ENCODE data around the gene ZNF740. TPM values are rescaled to one million over a fixed set of nuclear protein-coding genes. Genes with fewer than 3 reads are reported as not detected.

Gene ZNF740
- total and polyA plus RNA-seq, 2 donors from 2014 or later: 11.1 to 58.3 TPM

DNA sequence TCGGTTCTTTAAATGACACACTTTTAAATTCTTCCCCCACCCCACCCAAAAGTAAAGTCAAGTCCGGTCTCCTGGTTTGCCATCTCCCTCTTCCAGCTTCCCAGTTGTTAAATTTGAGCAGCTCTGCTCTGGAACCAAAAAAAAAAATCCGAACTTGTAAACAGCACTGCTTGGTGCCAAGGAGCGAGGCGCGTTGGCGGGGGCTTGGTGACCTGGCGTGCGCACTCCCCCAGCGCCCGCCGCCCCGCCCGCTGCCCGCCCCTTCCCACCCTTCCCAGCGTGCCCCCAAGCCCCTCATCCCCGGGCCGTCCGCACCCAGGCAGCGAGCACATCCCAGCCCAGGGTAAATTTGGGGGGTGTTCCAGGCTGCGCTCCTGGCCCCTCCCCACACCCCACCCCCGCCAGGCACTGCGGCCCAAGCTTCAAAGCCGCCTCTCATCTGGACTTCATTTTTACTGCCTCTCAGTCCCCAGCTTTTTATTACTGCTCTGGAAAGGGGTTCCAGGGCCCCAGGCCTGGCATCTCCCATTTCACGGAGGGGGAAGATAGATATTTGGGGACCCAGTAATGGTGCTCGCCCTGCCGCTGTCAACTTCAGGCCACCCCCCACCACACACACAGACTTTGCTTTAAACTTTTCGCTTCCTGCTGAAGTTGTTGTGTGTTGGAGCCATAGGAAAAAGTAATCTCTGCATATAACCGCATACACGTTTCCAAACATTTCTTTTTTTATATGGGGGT lies 38.2 kb downstream of the ZNF740 start:
- DNase-seq (peak in 3 of 5 donors; percentile 51 to 77 (median 55)), FAIRE-seq (no peak)
- Histone ChIP-seq H3K36me3 (ENCODE audit: control insufficient read depth in 2 of 3, insufficient read depth in 3 of 3, low read length in 3 of 3) (peaks cover 0 to 9% (median 4%) of the 10 kb centered on the region in 3 donors), H3K4me3 (ENCODE audit: low read length in 3 of 3) (peak overlapping the region; percentile 76 to 88 (median 77)), H3K27ac (ENCODE audit: low read depth in 2 of 2, low read length in 2 of 2) (peak overlapping the region in 1 of 2 donors; percentile 43), H3K9ac (ENCODE audit: low read length in 3 of 3) (peak overlapping the region in 2 of 3 donors; percentile 19 to 77), H3K4me1 (ENCODE audit: control insufficient read depth in 2 of 3, insufficient read depth in 2 of 3, low read depth in 1 of 3, low read length in 3 of 3) (peaks cover 0 to 42% (median 2%) of the 10 kb centered on the region in 3 donors), H3K27me3 (ENCODE audit: control insufficient read depth, insufficient read depth, low read length) (peaks cover 4% of the 10 kb centered on the region), H3K9me3 (ENCODE audit: control insufficient read depth in 2 of 3, insufficient read depth in 1 of 3, low read length in 3 of 3) (no peaks in the 10 kb centered on the region)
- TF ChIP-seq, protein P1, sequence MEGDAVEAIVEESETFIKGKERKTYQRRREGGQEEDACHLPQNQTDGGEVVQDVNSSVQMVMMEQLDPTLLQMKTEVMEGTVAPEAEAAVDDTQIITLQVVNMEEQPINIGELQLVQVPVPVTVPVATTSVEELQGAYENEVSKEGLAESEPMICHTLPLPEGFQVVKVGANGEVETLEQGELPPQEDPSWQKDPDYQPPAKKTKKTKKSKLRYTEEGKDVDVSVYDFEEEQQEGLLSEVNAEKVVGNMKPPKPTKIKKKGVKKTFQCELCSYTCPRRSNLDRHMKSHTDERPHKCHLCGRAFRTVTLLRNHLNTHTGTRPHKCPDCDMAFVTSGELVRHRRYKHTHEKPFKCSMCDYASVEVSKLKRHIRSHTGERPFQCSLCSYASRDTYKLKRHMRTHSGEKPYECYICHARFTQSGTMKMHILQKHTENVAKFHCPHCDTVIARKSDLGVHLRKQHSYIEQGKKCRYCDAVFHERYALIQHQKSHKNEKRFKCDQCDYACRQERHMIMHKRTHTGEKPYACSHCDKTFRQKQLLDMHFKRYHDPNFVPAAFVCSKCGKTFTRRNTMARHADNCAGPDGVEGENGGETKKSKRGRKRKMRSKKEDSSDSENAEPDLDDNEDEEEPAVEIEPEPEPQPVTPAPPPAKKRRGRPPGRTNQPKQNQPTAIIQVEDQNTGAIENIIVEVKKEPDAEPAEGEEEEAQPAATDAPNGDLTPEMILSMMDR (IDR thresholded peaks at IDR 0.05; ENCODE audit: borderline replicate concordance, extremely low read depth, insufficient read depth): no peak
- intact Hi-C loops (cut with DNase I): loop anchor here (10.0 kb wide), 1 partner anchor 66 kb away; no protein-coding TSS in a partner anchor

DNA sequence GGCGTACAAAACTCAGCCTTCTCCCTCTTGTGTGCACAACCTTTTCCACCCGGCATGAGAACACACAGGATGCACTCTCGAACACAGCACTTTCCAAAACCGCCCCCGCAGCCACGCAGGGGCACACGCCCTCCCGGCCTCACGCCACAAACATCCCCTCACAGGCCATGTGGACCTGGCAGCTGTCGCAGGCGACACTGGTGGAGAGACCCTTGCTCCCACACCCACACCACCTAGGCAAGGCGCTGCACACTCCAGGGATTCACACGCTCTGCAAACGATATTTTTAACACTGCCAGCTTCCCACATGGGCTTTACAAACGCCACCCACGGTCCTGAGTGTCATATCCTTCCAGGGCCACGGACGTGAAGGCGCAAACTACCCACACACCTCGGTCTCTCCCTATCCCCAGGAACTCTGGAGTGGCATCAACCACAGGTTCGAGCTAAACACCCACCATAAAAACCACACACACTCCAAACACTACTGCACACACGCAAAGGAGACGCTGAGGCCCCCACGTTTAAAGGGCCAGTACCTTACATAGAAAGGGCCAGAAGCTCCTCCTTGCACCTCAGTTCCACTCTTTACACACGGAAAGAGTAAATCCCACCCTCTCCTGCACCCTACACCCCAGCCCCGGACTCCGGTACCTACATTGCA lies 38.9 kb downstream of the ZNF740 start:
- Histone ChIP-seq H3K27me3 (ENCODE audit: control insufficient read depth, insufficient read depth, low read length) (peaks cover 4% of the 10 kb centered on the region), H3K9me3 (ENCODE audit: control insufficient read depth in 2 of 3, insufficient read depth in 1 of 3, low read length in 3 of 3) (no peaks in the 10 kb centered on the region), H3K4me3 (ENCODE audit: low read length in 3 of 3) (peak overlapping the region; percentile 76 to 88 (median 77)), H3K4me1 (ENCODE audit: control insufficient read depth in 2 of 3, insufficient read depth in 2 of 3, low read depth in 1 of 3, low read length in 3 of 3) (peaks cover 5 to 40% (median 5%) of the 10 kb centered on the region in 3 donors), H3K27ac (ENCODE audit: low read depth in 2 of 2, low read length in 2 of 2) (peak overlapping the region; percentile 8 to 43), H3K9ac (ENCODE audit: low read length in 3 of 3) (peak overlapping the region in 2 of 3 donors; percentile 19 to 77), H3K36me3 (ENCODE audit: control insufficient read depth in 2 of 3, insufficient read depth in 3 of 3, low read length in 3 of 3) (peaks cover 0 to 3% (median 0%) of the 10 kb centered on the region in 3 donors)
- TF ChIP-seq, protein P1 (IDR thresholded peaks at IDR 0.05; ENCODE audit: borderline replicate concordance, extremely low read depth, insufficient read depth): no peak
- DNase-seq (peak in 3 of 5 donors; percentile 38 to 76 (median 68)), FAIRE-seq (no peak)
- intact Hi-C loops (cut with DNase I): loop anchor here (10.0 kb wide), 1 partner anchor 65 kb away; no protein-coding TSS in a partner anchor

DNA sequence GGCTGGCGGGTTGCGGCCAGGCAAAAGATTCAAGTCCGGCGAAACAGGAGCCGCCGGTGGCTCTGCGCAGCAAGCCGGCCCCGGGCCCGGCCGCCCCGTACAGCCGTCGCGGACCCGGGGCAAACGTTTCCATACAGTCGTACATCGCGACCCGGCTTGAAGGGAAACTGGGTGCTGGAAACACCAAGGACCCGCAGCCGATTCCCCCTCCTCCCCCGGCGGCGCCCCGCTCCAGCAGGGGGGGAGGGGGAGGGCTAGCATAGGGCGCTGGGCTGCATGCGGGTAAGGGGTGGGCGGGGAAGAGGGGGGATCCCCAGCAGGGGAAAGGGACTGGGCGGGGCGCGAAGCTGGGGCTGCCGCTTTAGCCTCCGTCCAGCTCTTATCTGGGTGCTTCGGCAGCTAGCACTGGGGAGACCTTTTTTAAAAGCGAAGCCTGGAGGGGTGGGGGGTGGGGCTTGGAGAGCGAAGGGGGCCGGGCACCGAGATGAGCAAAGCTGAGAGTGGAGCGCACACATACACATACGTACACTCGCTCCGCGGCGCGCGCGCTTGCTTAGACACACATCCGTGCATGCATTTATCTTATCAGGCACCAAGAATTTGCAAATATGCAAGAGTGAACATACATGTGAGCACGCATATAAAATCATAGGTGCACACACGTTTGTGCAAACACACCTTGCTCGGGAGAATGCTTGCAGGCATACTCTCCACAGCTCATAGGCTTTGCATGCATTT lies 39.6 kb downstream of the ZNF740 start:
- TF ChIP-seq, protein P1 (IDR thresholded peaks at IDR 0.05; ENCODE audit: borderline replicate concordance, extremely low read depth, insufficient read depth): no peak
- Histone ChIP-seq H3K9ac (ENCODE audit: low read length in 3 of 3) (peak overlapping the region in 2 of 3 donors; percentile 14 to 77), H3K27me3 (ENCODE audit: control insufficient read depth, insufficient read depth, low read length) (peaks cover 4% of the 10 kb centered on the region), H3K4me1 (ENCODE audit: control insufficient read depth in 2 of 3, insufficient read depth in 2 of 3, low read depth in 1 of 3, low read length in 3 of 3) (peaks cover 5 to 41% (median 8%) of the 10 kb centered on the region in 3 donors), H3K36me3 (ENCODE audit: control insufficient read depth in 2 of 3, insufficient read depth in 3 of 3, low read length in 3 of 3) (no peaks in the 10 kb centered on the region), H3K4me3 (ENCODE audit: low read length in 3 of 3) (peak overlapping the region; percentile 76 to 88 (median 77)), H3K27ac (ENCODE audit: low read depth in 2 of 2, low read length in 2 of 2) (peak overlapping the region in 1 of 2 donors; percentile 100), H3K9me3 (ENCODE audit: control insufficient read depth in 2 of 3, insufficient read depth in 1 of 3, low read length in 3 of 3) (no peaks in the 10 kb centered on the region)
- DNase-seq: peak; percentile 72 to 91 (median 84)
- no peak for FAIRE-seq
- intact Hi-C loops (cut with DNase I): loop anchor here (10.0 kb wide), 1 partner anchor 65 kb away; no protein-coding TSS in a partner anchor
